ENCODE results near the gene GRHL1. TPM values are rescaled to one million over a fixed set of nuclear protein-coding genes. Genes with fewer than 3 reads are reported as not detected.
"Not testable (repeated sequence)": the region's sequence is repeated elsewhere in the genome, so short reads cannot be mapped to it uniquely, and the experiment has no call there.

The GRHL1 gene
- total and polyA plus RNA-seq, 8 donors = 2.4 to 7.3 (median 5.5) TPM

DNA sequence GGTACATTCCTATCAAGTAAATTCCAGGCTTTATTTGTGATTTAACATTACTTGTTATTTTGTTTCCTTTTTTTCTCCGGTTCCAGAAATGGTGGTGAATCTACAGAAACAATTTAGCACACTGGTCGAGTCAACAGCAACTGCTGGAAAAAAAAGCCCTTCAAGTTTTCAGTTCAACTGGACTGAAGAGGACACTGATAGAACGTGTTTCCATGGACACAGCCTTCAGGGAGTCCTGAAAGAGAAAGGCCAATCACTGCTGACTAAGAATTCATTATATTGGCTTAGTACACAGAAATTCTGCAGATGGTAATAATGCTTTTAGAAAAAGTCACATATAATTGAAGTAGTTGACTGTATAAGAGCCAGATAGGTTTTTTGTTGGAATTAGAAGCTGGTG, 32.0 kb upstream of the GRHL1 start:
- ATAC-seq = no peak
- Histone ChIP-seq H3K4me3 (no peak overlapping the region), H3K4me1 (no peaks in the 10 kb centered on the region), H3K27me3 (no peaks in the 10 kb centered on the region), H3K9me3 (no peaks in the 10 kb centered on the region), H3K36me3 (peaks cover 0 to 30% of the 10 kb centered on the region in 2 donors), H3K27ac (no peak overlapping the region)
- intact Hi-C loops (cut with DNase I) = no loop called here
- no peak for TF ChIP-seq CTCF (IDR thresholded peaks at IDR 0.05)
- DNase-seq = no peak

DNA sequence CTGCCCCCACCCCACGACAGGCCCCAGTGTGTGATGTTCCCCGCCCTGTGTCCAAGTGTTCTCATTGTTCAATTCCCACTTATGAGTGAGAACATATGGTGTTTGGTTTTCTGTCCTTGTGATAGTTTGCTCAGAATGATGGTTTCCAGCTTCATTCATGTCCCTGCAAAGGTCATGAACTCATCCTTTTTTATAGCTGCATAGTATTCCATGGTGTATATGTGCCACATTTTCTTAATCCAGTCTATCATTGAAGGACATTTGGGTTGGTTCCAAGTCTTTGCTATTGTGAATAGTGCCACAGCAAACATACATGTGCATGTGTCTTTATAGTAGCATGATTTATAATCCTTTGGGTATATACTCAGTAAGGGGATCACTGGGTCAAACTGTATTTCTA, 24.5 kb upstream of the GRHL1 start:
- ATAC-seq; H3K27me3 ChIP-seq; H3K4me3 ChIP-seq; H3K4me1 ChIP-seq; H3K9me3 ChIP-seq; H3K27ac ChIP-seq; H3K36me3 ChIP-seq; intact Hi-C loops (cut with DNase I); DNase-seq: not testable (repeated sequence)

GRCh38 chr2:9937258-9937657, 14.2 kb upstream of the GRHL1 start:
- no peaks in the 10 kb centered on the region for H3K4me1 ChIP-seq
- ATAC-seq = no peak
- no peaks in the 10 kb centered on the region for H3K27me3 ChIP-seq
- no peak overlapping the region for H3K27ac ChIP-seq
- peaks cover 0 to 19% of the 10 kb centered on the region in 2 donors for H3K36me3 ChIP-seq
- no peak for TF ChIP-seq CTCF (IDR thresholded peaks at IDR 0.05)
- no peaks in the 10 kb centered on the region for H3K9me3 ChIP-seq
- DNase-seq = no peak
- H3K4me3 ChIP-seq = no peak overlapping the region
- intact Hi-C loops (cut with DNase I) = no loop called here

DNA sequence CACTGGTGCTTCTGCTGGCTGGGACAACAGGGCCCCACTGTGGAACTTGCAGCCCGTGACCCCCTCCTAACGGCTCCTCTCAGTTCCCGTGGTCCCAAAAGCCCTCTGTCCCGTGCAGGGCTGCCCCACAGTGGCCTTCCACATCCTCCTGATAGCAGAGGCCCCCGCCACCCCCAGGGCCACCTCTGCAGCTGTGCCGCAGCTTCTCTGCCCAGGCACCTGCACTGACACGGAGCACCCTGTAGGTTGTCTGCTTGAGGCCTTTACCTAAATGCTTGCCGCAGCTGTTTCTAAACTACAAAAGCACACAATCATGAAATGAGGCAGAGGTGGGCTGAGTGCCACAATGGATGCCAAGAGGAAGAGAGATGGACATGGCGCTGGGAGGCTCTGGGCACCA, 13.5 kb upstream of the GRHL1 start:
- TF ChIP-seq CTCF (IDR thresholded peaks at IDR 0.05) = no peak
- Histone ChIP-seq H3K4me3 (no peak overlapping the region), H3K9me3 (no peaks in the 10 kb centered on the region), H3K36me3 (peaks cover 0 to 12% of the 10 kb centered on the region in 2 donors), H3K27ac (no peak overlapping the region), H3K27me3 (no peaks in the 10 kb centered on the region), H3K4me1 (no peaks in the 10 kb centered on the region)
- no peak for DNase-seq
- intact Hi-C loops (cut with DNase I) = no loop called here
- ATAC-seq = no peak

DNA sequence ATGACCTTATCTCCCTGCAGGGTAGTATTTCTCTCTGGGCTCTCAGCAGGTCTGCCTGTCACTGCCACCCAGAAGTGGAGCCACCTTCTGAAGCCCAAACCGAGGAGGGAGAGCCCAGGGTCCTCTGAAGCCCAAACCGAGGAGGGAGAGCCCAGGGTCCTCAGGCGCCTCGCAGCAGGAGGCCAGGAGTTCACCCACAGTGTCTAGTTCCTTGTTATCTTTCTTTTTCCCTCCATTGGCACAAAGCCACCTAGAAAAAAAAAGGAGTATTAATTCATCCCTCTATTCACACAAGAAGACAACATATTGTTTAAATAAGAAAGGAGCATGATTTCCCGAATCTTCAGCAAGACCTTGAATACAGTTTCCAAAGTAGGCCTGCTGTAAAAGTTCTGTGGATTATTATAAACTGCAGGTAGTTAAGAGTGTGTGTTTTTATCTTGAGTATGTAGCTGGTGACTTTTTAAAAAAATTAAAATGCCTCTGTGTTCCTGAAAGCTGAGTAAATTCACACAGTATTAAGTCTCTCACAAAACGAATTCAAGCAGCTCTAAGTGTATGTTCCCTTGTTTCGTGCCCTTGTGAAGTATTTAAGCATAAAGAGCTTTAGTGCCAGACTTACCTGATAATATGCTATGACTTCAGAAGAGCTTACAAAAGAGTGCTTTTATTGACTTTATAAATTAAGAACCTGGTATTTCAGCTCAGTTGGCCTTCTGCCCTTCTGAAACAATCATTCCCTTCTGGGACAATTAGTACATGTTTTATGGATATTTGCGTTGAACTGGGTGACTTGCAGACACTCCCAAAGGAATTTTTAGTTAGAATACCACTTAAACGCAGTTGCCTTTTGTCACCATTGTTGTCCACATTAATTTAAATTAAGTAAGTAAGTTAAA, 11.7 kb upstream of the GRHL1 start:
- intact Hi-C loops (cut with DNase I) = no loop called here
- peaks cover 0 to 10% of the 10 kb centered on the region in 2 donors for H3K27me3 ChIP-seq
- no peaks in the 10 kb centered on the region for H3K9me3 ChIP-seq
- ATAC-seq = peak; percentile 81
- H3K4me3 ChIP-seq = no peak overlapping the region
- DNase-seq = peak in 1 of 4 donors; percentile 64
- peak overlapping the region in 1 of 2 donors; percentile 19 for H3K27ac ChIP-seq
- no peaks in the 10 kb centered on the region for H3K36me3 ChIP-seq
- no peak for TF ChIP-seq CTCF (IDR thresholded peaks at IDR 0.05)
- H3K4me1 ChIP-seq = no peaks in the 10 kb centered on the region
